Epithelial cell of proximal tubule (primary cell): ENCODE results near the gene ARHGEF7. TPM values are rescaled to one million over a fixed set of nuclear protein-coding genes. Genes with fewer than 3 reads are reported as not detected.
"Not testable (repeated sequence)": the region's sequence is repeated elsewhere in the genome, so short reads cannot be mapped to it uniquely, and the experiment has no call there.

Source experiments
- DNase-seq: peaks from one replicate; pipeline ENCODE4 v3.0.0-alpha.2; 2011; ENCODE audit warnings: low read depth
- H3K4me3 ChIP-seq: 2 replicates; pipeline ENCODE4 v1.5.1; 2011; ENCODE audit warnings: low read depth, mild to moderate bottlenecking, low read length
- CTCF ChIP-seq: conservative IDR thresholded peaks from 2 replicates; pipeline ENCODE4 v1.5.1; 2012; ENCODE audit warnings: low read depth, mild to moderate bottlenecking, low read length
- total RNA-seq: library from RNA; depleted of rRNA; stranded (reverse); fragments of >200 nt; gene quantifications from 2 replicates; pipeline ENCODE4 v1.2.3, GENCODE V29; 2015

The ARHGEF7 gene
- 18.2 and 21.9 TPM in 2 replicates for total RNA-seq

GRCh38 chr13:111115061-111115964, at the start of gene ARHGEF7:
Gene ARHGEF7 (plus strand): TSS chr13:111115310. CDS start chr13:111115527, 217 bp downstream.
- TF ChIP-seq CTCF = no peak
- no peak for DNase-seq
- peak within 1 kb of the TSS; percentile 58 for H3K4me3 ChIP-seq

- DNase-seq = no peak
- H3K4me3 ChIP-seq = no peak overlapping the region
- TF ChIP-seq CTCF = no peak
Measured at GRCh38 chr13:111065698-111066097, 49.4 kb upstream of the ARHGEF7 start.

GRCh38 chr13:111066544-111066943, 48.6 kb upstream of the ARHGEF7 start:
- DNase-seq = no peak
- no peak for TF ChIP-seq CTCF
- H3K4me3 ChIP-seq = peak overlapping the region; percentile 72

- DNase-seq = no peak
- H3K4me3 ChIP-seq = no peak overlapping the region
- no peak for TF ChIP-seq CTCF
Measured at GRCh38 chr13:111068009-111068350, 47.1 kb upstream of the ARHGEF7 start.

- TF ChIP-seq CTCF = peak; percentile 34
- not testable (repeated sequence) for H3K4me3 ChIP-seq, DNase-seq
Measured at GRCh38 chr13:111071120-111071519, 44.0 kb upstream of the ARHGEF7 start.

GRCh38 chr13:111071526-111071925, 43.6 kb upstream of the ARHGEF7 start:
- H3K4me3 ChIP-seq, DNase-seq: not testable (repeated sequence)

GRCh38 chr13:111074826-111075225, 40.3 kb upstream of the ARHGEF7 start:
- TF ChIP-seq CTCF = no peak
- DNase-seq = no peak
- no peak overlapping the region for H3K4me3 ChIP-seq
